Bronchial epithelial cell (primary cell): ENCODE results near the gene MBTD1. TPM values are rescaled to one million over a fixed set of nuclear protein-coding genes. Genes with fewer than 3 reads are reported as not detected.

Experiments
- DNase-seq: peaks from one replicate; pipeline ENCODE4 v3.0.0-alpha.2; 2010; ENCODE audit warnings: low read depth
- FAIRE-seq: peaks from 2 replicates; lab custom pipeline; 2011; peaks lifted over from hg19 to GRCh38; lab: Jason Lieb, UNC
- H3K27me3 ChIP-seq: 2 replicates; pipeline ENCODE4 v1.5.1; 2011; ENCODE audit warnings: low read length; ENCODE audit not compliant: control insufficient read depth, insufficient read depth
- H3K36me3 ChIP-seq: 2 replicates; pipeline ENCODE4 v1.5.1; 2011; ENCODE audit warnings: low read length; ENCODE audit not compliant: control insufficient read depth, insufficient read depth
- H3K4me3 ChIP-seq: 2 replicates; pipeline ENCODE4 v1.5.1; 2011; ENCODE audit warnings: mild to moderate bottlenecking, low read depth, low read length, control low read depth
- CTCF ChIP-seq: IDR thresholded peaks from 2 replicates; pipeline ENCODE4 v1.5.1; 2011; ENCODE audit warnings: mild to moderate bottlenecking, moderate library complexity, low read length, control low read depth, inconsistent platforms; ENCODE audit not compliant: insufficient read depth, severe bottlenecking
- total RNA-seq: library from RNA; depleted of rRNA; stranded (reverse); fragments of >200 nt; gene quantifications from 2 replicates; pipeline ENCODE4 v1.2.1, GENCODE V29; 2014

MBTD1 gene
- total RNA-seq, 1 donor from 2014 or later = 10.5 TPM

- Histone ChIP-seq H3K4me3 (peak overlapping the region; percentile 95), H3K27me3 (no peaks in the 10 kb centered on the region), H3K36me3 (peaks cover 17% of the 10 kb centered on the region)
- TF ChIP-seq CTCF = no peak
- no peak for FAIRE-seq
- DNase-seq = peak; percentile 38
Measured at GRCh38 chr17:51165680-51166197, 94.1 kb downstream of the MBTD1 start.

- H3K4me3 ChIP-seq = peak overlapping the region; percentile 95
- DNase-seq (no peak), FAIRE-seq (peak; percentile 18)
- peaks cover 15% of the 10 kb centered on the region for H3K36me3 ChIP-seq
- no peaks in the 10 kb centered on the region for H3K27me3 ChIP-seq
- TF ChIP-seq CTCF = no peak
Measured at GRCh38 chr17:51164911-51165679, 94.8 kb downstream of the MBTD1 start.

GRCh38 chr17:51161541-51161940 lies 98.3 kb downstream of the MBTD1 start:
- Histone ChIP-seq H3K27me3 (no peaks in the 10 kb centered on the region), H3K4me3 (no peak overlapping the region), H3K36me3 (peaks cover 15% of the 10 kb centered on the region)
- no peak for TF ChIP-seq CTCF
- no peak for FAIRE-seq
- no peak for DNase-seq

- FAIRE-seq (no peak), DNase-seq (no peak)
- H3K27me3 ChIP-seq = no peaks in the 10 kb centered on the region
- TF ChIP-seq CTCF = no peak
- no peak overlapping the region for H3K4me3 ChIP-seq
- peaks cover 15% of the 10 kb centered on the region for H3K36me3 ChIP-seq
Measured at GRCh38 chr17:51159604-51160003, 100.2 kb downstream of the MBTD1 start.

GRCh38 chr17:51155416-51155815 lies 104.4 kb downstream of the MBTD1 start:
- H3K27me3 ChIP-seq = no peaks in the 10 kb centered on the region
- no peak overlapping the region for H3K4me3 ChIP-seq
- peaks cover 9% of the 10 kb centered on the region for H3K36me3 ChIP-seq
- FAIRE-seq = no peak
- no peak for DNase-seq
- TF ChIP-seq CTCF = no peak
